ENCODE measurements around the gene ARHGEF1. TPM values are rescaled to one million over a fixed set of nuclear protein-coding genes. Genes with fewer than 3 reads are reported as not detected.

Gene ARHGEF1
- 78.2 to 125 TPM (median 109 TPM) in 5 replicates for total RNA-seq (2022; extraction: Qiagen RNA extraction; ENCODE audit: low read depth)

GRCh38 chr19:41882568-41883462 lies at the start of gene ARHGEF1:
TSS of gene ARHGEF1 (plus strand) at chr19:41883184. CDS start at chr19:41888083, 4,899 bp downstream.

GRCh38 chr19:41844601-41845000 lies 38.4 kb upstream of the ARHGEF1 start, which contains the start of gene LYPD4:
TSS of gene LYPD4 (minus strand) at chr19:41844683. CDS start at chr19:41839285, 5,398 bp downstream.

GRCh38 chr19:41845001-41845050 lies 38.2 kb upstream of the ARHGEF1 start, which contains the start of gene DMRTC2:
TSS of gene DMRTC2 (plus strand) at chr19:41845042. CDS start at chr19:41847429, 2,387 bp downstream.

GRCh38 chr19:41859618-41860418 lies 23.2 kb upstream of the ARHGEF1 start, which contains the start of gene RPS19:
TSS of gene RPS19 (plus strand) at chr19:41860255. CDS start at chr19:41860775, 520 bp downstream.

GRCh38 chr19:41876847-41877832 lies 5.8 kb upstream of the ARHGEF1 start, which contains the start of gene CD79A:
TSS of gene CD79A (plus strand) at chr19:41877279. CDS start at chr19:41877305, 26 bp downstream.

GRCh38 chr19:41928221-41928683 lies 45.3 kb downstream of the ARHGEF1 start, which contains the start of gene ERFL:
TSS of gene ERFL (minus strand) at chr19:41928449. CDS start at chr19:41912919, 15,530 bp downstream.

Other genes with a start within 250 kb of the ARHGEF1 start
- gene CEACAM7, start 194.9 kb upstream of the ARHGEF1 start, total RNA-seq (2022; extraction: Qiagen RNA extraction; ENCODE audit: low read depth) = 0.05 to 0.08 TPM in 2 of 5 replicates, not detected in the others
- 1.8 to 2.6 TPM (median 2.4 TPM) in 5 replicates for gene CEACAM5, start 174.6 kb upstream of the ARHGEF1 start, total RNA-seq (2022; extraction: Qiagen RNA extraction; ENCODE audit: low read depth)
- gene CEACAM6, start 127.7 kb upstream of the ARHGEF1 start, total RNA-seq (2022; extraction: Qiagen RNA extraction; ENCODE audit: low read depth) = 20.9 to 30.9 TPM (median 27.0 TPM) in 5 replicates
- gene CEACAM3, start 86.6 kb upstream of the ARHGEF1 start, total RNA-seq (2022; extraction: Qiagen RNA extraction; ENCODE audit: low read depth) = not detected in 5 replicates
- not detected in 5 replicates for gene LYPD4, start 38.5 kb upstream of the ARHGEF1 start, total RNA-seq (2022; extraction: Qiagen RNA extraction; ENCODE audit: low read depth)
- not detected in 5 replicates for gene DMRTC2, start 38.1 kb upstream of the ARHGEF1 start, total RNA-seq (2022; extraction: Qiagen RNA extraction; ENCODE audit: low read depth)
- gene RPS19, start 22.9 kb upstream of the ARHGEF1 start, total RNA-seq (2022; extraction: Qiagen RNA extraction; ENCODE audit: low read depth) = 8,700 to 10,627 TPM (median 8,984 TPM) in 5 replicates
- 1.1 to 1.2 TPM (median 1.1 TPM) in 5 replicates for gene CD79A, start 5.9 kb upstream of the ARHGEF1 start, total RNA-seq (2022; extraction: Qiagen RNA extraction; ENCODE audit: low read depth)
- gene ERFL, start 45.3 kb downstream of the ARHGEF1 start, total RNA-seq (2022; extraction: Qiagen RNA extraction; ENCODE audit: low read depth) = 0.20 to 0.45 TPM (median 0.28 TPM) in 5 replicates
- 198 to 238 TPM (median 225 TPM) in 5 replicates for gene RABAC1, start 76.1 kb downstream of the ARHGEF1 start, total RNA-seq (2022; extraction: Qiagen RNA extraction; ENCODE audit: low read depth)
- gene ATP1A3, start 111.0 kb downstream of the ARHGEF1 start, total RNA-seq (2022; extraction: Qiagen RNA extraction; ENCODE audit: low read depth) = 4.1 to 5.7 TPM (median 4.9 TPM) in 5 replicates
- 0.41 to 0.65 TPM (median 0.54 TPM) in 5 replicates for gene GRIK5, start 187.0 kb downstream of the ARHGEF1 start, total RNA-seq (2022; extraction: Qiagen RNA extraction; ENCODE audit: low read depth)
- 33.0 to 41.5 TPM (median 35.7 TPM) in 5 replicates for gene ZNF574, start 193.0 kb downstream of the ARHGEF1 start, total RNA-seq (2022; extraction: Qiagen RNA extraction; ENCODE audit: low read depth)
- 0.33 to 0.63 TPM (median 0.46 TPM) in 5 replicates for gene POU2F2, start 249.3 kb downstream of the ARHGEF1 start, total RNA-seq (2022; extraction: Qiagen RNA extraction; ENCODE audit: low read depth)

All from A549 treated with DMSO at 1 μM for 4 hours (cell line).